ENCODE data around the gene ZNF519.

The ZNF519 gene

GRCh38 chr18:14097761-14098160 lies 34.5 kb downstream of the ZNF519 start:
- DNase-seq (ENCODE audit: low spot score) = no peak

- no peak for DNase-seq (ENCODE audit: low spot score)
Observed at GRCh38 chr18:14093307-14093915, 38.8 kb downstream of the ZNF519 start.

GRCh38 chr18:14092625-14093306 lies 39.5 kb downstream of the ZNF519 start:
- DNase-seq (ENCODE audit: low spot score) = no peak

- no peak for DNase-seq (ENCODE audit: low spot score)
Observed at GRCh38 chr18:14089781-14090180, 42.5 kb downstream of the ZNF519 start.

GRCh38 chr18:14089191-14089590 lies 43.0 kb downstream of the ZNF519 start:
- no peak for DNase-seq (ENCODE audit: low spot score)

- no peak for DNase-seq (ENCODE audit: low spot score)
Observed at GRCh38 chr18:14086458-14087231, 45.6 kb downstream of the ZNF519 start.

- no peak for DNase-seq (ENCODE audit: low spot score)
Observed at GRCh38 chr18:14085770-14086457, 46.3 kb downstream of the ZNF519 start.

- DNase-seq (ENCODE audit: low spot score) = no peak
Observed at GRCh38 chr18:14075196-14075595, 57.0 kb downstream of the ZNF519 start.

- no peak for DNase-seq (ENCODE audit: low spot score)
Observed at GRCh38 chr18:14074187-14074586, 58.0 kb downstream of the ZNF519 start.

- DNase-seq (ENCODE audit: low spot score) = no peak
Observed at GRCh38 chr18:14053661-14054060, 78.6 kb downstream of the ZNF519 start.
